ENCODE measurements around the gene SLC38A10. TPM values are rescaled to one million over a fixed set of nuclear protein-coding genes. Genes with fewer than 3 reads are reported as not detected.

Gene SLC38A10
- total and polyA plus RNA-seq, 2 of the 13 experiments (the other 11 are each of a cell fraction or from before 2014, with no cell fraction given): 23.4 to 55.8 TPM

DNA sequence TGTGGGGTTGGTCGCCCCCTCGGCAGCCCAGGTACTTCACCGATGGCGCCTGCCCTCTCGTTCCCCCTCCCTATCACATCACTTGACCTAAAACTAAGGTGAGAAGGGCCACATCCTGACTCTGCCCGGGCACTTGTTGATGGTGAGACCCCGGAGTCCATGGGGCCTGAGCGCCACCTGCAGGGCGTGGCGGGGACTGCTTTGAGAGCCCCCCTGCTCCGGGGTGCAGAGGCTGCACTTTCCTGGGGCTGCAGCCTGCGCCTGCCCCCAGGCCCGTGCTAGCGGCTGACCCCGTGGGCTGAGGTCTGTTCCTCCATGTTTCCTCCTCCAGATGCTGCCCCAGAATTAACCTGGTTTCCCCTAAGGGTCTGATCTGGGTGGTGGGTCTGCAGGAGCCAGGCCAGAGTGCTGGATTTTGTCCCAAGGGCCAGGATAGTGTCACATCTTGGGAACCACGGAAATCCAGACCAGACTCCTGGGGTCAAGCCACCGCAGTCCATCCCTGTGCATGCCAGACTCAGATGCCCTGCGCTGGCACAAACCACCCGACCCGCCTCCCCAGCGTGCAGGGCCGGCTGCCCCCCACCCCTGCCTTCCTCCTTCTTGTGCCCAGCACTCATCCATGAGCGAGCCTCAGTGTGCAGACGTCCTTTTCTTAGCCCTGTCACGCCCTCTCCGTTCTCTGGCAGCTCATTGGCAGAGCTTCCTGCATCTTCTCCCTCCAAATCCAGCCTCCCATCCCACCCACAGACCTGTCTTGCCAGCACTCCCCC is 53.3 kb downstream of the SLC38A10 start (continued):
- TF ChIP-seq, protein P1, sequence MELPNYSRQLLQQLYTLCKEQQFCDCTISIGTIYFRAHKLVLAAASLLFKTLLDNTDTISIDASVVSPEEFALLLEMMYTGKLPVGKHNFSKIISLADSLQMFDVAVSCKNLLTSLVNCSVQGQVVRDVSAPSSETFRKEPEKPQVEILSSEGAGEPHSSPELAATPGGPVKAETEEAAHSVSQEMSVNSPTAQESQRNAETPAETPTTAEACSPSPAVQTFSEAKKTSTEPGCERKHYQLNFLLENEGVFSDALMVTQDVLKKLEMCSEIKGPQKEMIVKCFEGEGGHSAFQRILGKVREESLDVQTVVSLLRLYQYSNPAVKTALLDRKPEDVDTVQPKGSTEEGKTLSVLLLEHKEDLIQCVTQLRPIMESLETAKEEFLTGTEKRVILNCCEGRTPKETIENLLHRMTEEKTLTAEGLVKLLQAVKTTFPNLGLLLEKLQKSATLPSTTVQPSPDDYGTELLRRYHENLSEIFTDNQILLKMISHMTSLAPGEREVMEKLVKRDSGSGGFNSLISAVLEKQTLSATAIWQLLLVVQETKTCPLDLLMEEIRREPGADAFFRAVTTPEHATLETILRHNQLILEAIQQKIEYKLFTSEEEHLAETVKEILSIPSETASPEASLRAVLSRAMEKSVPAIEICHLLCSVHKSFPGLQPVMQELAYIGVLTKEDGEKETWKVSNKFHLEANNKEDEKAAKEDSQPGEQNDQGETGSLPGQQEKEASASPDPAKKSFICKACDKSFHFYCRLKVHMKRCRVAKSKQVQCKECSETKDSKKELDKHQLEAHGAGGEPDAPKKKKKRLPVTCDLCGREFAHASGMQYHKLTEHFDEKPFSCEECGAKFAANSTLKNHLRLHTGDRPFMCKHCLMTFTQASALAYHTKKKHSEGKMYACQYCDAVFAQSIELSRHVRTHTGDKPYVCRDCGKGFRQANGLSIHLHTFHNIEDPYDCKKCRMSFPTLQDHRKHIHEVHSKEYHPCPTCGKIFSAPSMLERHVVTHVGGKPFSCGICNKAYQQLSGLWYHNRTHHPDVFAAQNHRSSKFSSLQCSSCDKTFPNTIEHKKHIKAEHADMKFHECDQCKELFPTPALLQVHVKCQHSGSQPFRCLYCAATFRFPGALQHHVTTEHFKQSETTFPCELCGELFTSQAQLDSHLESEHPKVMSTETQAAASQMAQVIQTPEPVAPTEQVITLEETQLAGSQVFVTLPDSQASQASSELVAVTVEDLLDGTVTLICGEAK (IDR thresholded peaks at IDR 0.05): no peak
- TF ChIP-seq, protein P1 (CRISPR knock-in tag; IDR thresholded peaks at IDR 0.05): 0 out of 2 replicates have a peak, but pooled peaks have one; percentile 31
- TF ChIP-seq RAD21 (CRISPR knock-in tag; IDR thresholded peaks at IDR 0.05): peak; percentile 89
- TF ChIP-seq MEIS1 (CRISPR knock-in tag; IDR thresholded peaks at IDR 0.05; ENCODE audit: borderline replicate concordance): 0 out of 2 replicates have a peak, but pooled peaks have one; percentile 50
- TF ChIP-seq ZNF451 (CRISPR knock-in tag; IDR thresholded peaks at IDR 0.05): peak; percentile 27; the same call in 1 of the 2 replicates
- no peak for TF ChIP-seq ZNF3 (CRISPR knock-in tag; IDR thresholded peaks at IDR 0.05)
- peak; percentile 51; the same call in 1 of the 2 replicates for TF ChIP-seq AKAP8 (CRISPR knock-in tag; IDR thresholded peaks at IDR 0.05)
- TF ChIP-seq HOXA9 (CRISPR knock-in tag; IDR thresholded peaks at IDR 0.05; ENCODE audit: borderline replicate concordance): no peak
- TF ChIP-seq, protein P2, sequence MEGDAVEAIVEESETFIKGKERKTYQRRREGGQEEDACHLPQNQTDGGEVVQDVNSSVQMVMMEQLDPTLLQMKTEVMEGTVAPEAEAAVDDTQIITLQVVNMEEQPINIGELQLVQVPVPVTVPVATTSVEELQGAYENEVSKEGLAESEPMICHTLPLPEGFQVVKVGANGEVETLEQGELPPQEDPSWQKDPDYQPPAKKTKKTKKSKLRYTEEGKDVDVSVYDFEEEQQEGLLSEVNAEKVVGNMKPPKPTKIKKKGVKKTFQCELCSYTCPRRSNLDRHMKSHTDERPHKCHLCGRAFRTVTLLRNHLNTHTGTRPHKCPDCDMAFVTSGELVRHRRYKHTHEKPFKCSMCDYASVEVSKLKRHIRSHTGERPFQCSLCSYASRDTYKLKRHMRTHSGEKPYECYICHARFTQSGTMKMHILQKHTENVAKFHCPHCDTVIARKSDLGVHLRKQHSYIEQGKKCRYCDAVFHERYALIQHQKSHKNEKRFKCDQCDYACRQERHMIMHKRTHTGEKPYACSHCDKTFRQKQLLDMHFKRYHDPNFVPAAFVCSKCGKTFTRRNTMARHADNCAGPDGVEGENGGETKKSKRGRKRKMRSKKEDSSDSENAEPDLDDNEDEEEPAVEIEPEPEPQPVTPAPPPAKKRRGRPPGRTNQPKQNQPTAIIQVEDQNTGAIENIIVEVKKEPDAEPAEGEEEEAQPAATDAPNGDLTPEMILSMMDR (CRISPR knock-in tag; IDR thresholded peaks at IDR 0.05): peak; percentile 97
- 0 out of 2 replicates have a peak, but pooled peaks have one; percentile 22 for TF ChIP-seq HDAC1 (CRISPR knock-in tag; IDR thresholded peaks at IDR 0.05)
- peak; percentile 60; the same call in 1 of the 2 replicates for TF ChIP-seq ARNTL (CRISPR knock-in tag; IDR thresholded peaks at IDR 0.05)
- TF ChIP-seq RAD51 (IDR thresholded peaks at IDR 0.05; ENCODE audit: borderline replicate concordance): no peak
- TF ChIP-seq HNRNPL (IDR thresholded peaks at IDR 0.05; ENCODE audit: low read depth, low read length): peak; percentile 75; the same call in 1 of the 2 replicates
- TF ChIP-seq ZNF747 (CRISPR knock-in tag; IDR thresholded peaks at IDR 0.05; ENCODE audit: borderline replicate concordance): no peak
- no peak for TF ChIP-seq RFX3 (CRISPR knock-in tag; IDR thresholded peaks at IDR 0.05)
- TF ChIP-seq ZNF225 (CRISPR knock-in tag; IDR thresholded peaks at IDR 0.05): 0 out of 2 replicates have a peak, but pooled peaks have one; percentile 34
- TF ChIP-seq LCORL (IDR thresholded peaks at IDR 0.05): no peak
- peak; percentile 45; the same call in 1 of the 2 replicates for TF ChIP-seq LCORL (CRISPR knock-in tag; IDR thresholded peaks at IDR 0.05)
- TF ChIP-seq SALL2 (CRISPR knock-in tag; IDR thresholded peaks at IDR 0.05): no peak
- 0 out of 2 replicates have a peak, but pooled peaks have one; percentile 10 for TF ChIP-seq ZNF350 (CRISPR knock-in tag; IDR thresholded peaks at IDR 0.05; ENCODE audit: borderline replicate concordance, low read depth)

All from HepG2 (cell line).